Measurements from ENCODE around the gene C17orf113.

Gene C17orf113

GRCh38 chr17:42005166-42005565 lies 45.2 kb downstream of the C17orf113 start:
- TF ChIP-seq CTCF (IDR thresholded peaks at IDR 0.05; ENCODE audit: low read depth, low read length): no peak
- Histone ChIP-seq H3K36me3 (peaks cover 65% of the 10 kb centered on the region), H3K27ac (no peak overlapping the region), H3K4me3 (ENCODE audit: low read depth, low read length) (no peak overlapping the region), H3K27me3 (ENCODE audit: insufficient read depth, low read depth, severe bottlenecking) (no peaks in the 10 kb centered on the region), H3K9me3 (ENCODE audit: severe bottlenecking) (no peaks in the 10 kb centered on the region)
- no peak for DNase-seq

DNA sequence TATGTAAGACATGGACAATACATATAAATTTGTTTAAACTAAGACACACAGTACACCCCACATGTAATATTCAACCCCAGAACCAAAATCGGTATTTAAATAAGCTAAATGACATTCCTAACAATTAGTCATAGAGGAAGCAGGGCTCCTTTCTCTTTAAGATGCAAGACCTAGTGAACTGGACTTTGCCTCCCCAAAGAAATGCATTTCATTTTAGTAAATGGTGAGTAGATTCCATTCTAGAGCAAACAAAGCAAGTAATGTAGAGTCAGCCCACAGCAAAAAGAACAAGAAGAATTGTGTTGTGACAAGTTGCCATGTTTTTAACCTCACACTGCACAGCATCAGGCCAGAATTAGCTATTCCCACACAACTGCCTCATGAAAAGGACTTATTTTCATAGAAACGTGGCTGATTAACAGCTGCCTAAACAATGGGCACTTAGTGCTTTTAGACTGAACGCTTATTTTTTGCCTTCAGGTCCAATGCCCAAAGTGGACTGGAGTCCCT lies 47.6 kb downstream of the C17orf113 start:
- no peak for DNase-seq
- H3K4me3 ChIP-seq (ENCODE audit: low read depth, low read length): no peak overlapping the region
- H3K36me3 ChIP-seq: peaks cover 69% of the 10 kb centered on the region
- no peaks in the 10 kb centered on the region for H3K9me3 ChIP-seq (ENCODE audit: severe bottlenecking)
- TF ChIP-seq CTCF (IDR thresholded peaks at IDR 0.05; ENCODE audit: low read depth, low read length): no peak
- no peaks in the 10 kb centered on the region for H3K27me3 ChIP-seq (ENCODE audit: insufficient read depth, low read depth, severe bottlenecking)
- H3K27ac ChIP-seq: no peak overlapping the region

- no peaks in the 10 kb centered on the region for H3K9me3 ChIP-seq (ENCODE audit: severe bottlenecking)
- H3K27me3 ChIP-seq (ENCODE audit: insufficient read depth, low read depth, severe bottlenecking): no peaks in the 10 kb centered on the region
- H3K36me3 ChIP-seq: peaks cover 74% of the 10 kb centered on the region
- no peak overlapping the region for H3K27ac ChIP-seq
- no peak for TF ChIP-seq CTCF (IDR thresholded peaks at IDR 0.05; ENCODE audit: low read depth, low read length)
- DNase-seq: no peak
- no peak overlapping the region for H3K4me3 ChIP-seq (ENCODE audit: low read depth, low read length)
Measured at GRCh38 chr17:42002175-42002791, 48.1 kb downstream of the C17orf113 start.

- no peak overlapping the region for H3K4me3 ChIP-seq (ENCODE audit: low read depth, low read length)
- H3K9me3 ChIP-seq (ENCODE audit: severe bottlenecking): no peaks in the 10 kb centered on the region
- peaks cover 80% of the 10 kb centered on the region for H3K36me3 ChIP-seq
- H3K27ac ChIP-seq: no peak overlapping the region
- DNase-seq: no peak
- H3K27me3 ChIP-seq (ENCODE audit: insufficient read depth, low read depth, severe bottlenecking): no peaks in the 10 kb centered on the region
- no peak for TF ChIP-seq CTCF (IDR thresholded peaks at IDR 0.05; ENCODE audit: low read depth, low read length)
Measured at GRCh38 chr17:42001729-42002128, 48.7 kb downstream of the C17orf113 start.

- H3K36me3 ChIP-seq: peaks cover 92% of the 10 kb centered on the region
Measured at GRCh38 chr17:42000413-42001133, 49.8 kb downstream of the C17orf113 start.

More at GRCh38 chr17:42000413-42001133, 49.8 kb downstream of the C17orf113 start:
- no peak for DNase-seq
- no peak overlapping the region for H3K4me3 ChIP-seq (ENCODE audit: low read depth, low read length)
- H3K27ac ChIP-seq: no peak overlapping the region
- no peaks in the 10 kb centered on the region for H3K9me3 ChIP-seq (ENCODE audit: severe bottlenecking)
- no peak for TF ChIP-seq CTCF (IDR thresholded peaks at IDR 0.05; ENCODE audit: low read depth, low read length)
- no peaks in the 10 kb centered on the region for H3K27me3 ChIP-seq (ENCODE audit: insufficient read depth, low read depth, severe bottlenecking)

Data from WERI-Rb-1 (cell line).